GM12874 (cell line): ENCODE measurements around the gene TCF4.

Experiments used
- CTCF ChIP-seq: IDR thresholded peaks from 2 replicates; pipeline ENCODE4 v1.5.1; 2011; ENCODE audit warnings: low read depth, mild to moderate bottlenecking, control low read depth, low read length, moderate library complexity; ENCODE audit not compliant: insufficient read depth

TCF4 gene

GRCh38 chr18:55307505-55307904 lies 280.5 kb downstream of the TCF4 start:
- no peak for TF ChIP-seq CTCF

DNA sequence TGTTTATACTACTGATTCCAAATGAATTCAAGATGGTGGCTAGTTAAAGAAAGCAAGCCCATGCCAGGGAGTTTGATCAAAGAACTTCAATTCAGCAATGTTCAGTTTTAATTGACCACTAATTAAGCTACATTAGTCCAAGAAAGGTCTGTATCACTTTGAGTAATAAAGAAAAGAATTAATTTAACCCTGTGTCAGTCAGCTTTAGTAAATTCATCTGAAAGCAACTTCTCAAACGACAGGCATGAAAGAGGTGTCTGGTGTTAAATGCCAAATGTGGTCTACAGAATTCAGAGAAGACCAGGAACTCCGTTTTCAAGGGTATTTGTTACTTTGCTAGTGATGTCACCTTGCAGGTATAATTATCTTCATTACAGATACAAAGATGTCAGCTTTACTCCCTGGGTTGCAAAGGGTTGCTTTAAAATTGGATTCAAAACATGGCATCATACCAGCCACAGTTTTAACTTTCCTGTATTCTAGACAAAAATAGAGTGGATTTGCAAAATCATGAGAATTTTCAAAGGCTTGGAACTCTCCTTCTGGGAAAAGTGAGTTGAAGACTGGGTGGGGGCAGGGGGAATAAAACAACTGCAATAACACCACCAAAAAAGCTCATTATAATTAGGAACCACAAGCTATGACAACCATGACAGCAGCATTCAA lies 281.5 kb downstream of the TCF4 start:
- no peak for TF ChIP-seq CTCF

DNA sequence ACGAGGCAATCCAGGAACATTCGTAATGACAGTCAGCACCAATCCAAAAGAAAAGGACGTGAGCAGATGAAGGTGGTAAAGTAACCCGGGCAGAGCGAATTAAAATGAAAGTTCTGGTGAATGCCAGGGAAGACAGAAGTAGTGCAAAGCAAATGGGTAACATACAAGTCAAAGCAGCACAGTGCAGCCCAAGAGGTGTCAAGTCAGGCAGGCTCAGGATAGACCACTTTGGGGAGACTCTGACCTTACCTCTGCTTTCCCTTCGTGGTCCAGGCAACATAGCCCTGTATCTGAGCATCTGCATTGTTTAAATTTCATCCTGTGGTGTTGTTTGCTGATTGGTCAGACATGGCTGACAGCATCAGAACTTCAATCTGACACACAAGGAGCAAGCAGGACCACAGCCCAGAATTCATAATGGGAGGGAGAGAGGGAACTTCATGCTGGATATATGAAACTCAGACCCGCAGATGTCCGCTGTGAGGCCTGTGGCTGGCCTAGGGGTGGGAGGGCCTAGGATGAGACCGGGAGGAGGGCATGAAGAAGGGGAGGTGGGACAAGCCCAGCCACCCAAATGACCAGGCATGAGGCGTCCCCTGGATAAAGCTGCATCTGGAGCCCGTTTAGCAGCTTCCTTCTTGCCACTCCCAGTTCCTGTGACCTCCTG lies 285.7 kb downstream of the TCF4 start:
- TF ChIP-seq CTCF = no peak

GRCh38 chr18:55301824-55302166 lies 286.2 kb downstream of the TCF4 start:
- no peak for TF ChIP-seq CTCF

GRCh38 chr18:55300936-55301531 lies 287.0 kb downstream of the TCF4 start:
- TF ChIP-seq CTCF = no peak

GRCh38 chr18:55300421-55300935 lies 287.5 kb downstream of the TCF4 start:
- TF ChIP-seq CTCF = no peak

DNA sequence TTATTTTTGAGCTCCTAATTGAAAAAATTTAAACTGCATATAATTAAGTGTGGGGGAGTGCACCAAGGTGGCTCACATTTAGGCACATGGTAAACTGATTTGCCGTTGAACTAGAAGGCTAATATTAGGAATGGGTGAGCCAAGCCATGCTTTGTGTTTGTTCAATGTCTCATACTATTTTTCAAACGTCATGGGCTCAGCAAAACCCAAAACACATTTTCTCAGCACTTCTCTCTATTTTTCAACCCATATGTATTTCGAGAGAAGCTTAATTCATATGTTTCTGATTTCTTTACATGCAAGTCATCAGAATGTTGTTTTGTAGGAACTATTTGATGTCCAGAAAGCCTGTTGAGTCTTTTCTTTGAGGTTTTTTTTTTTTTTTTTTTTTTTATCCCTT lies 291.2 kb downstream of the TCF4 start:
- no peak for TF ChIP-seq CTCF
